Caki2 (cell line): ENCODE results near the gene AP1S1. TPM values are rescaled to one million over a fixed set of nuclear protein-coding genes. Genes with fewer than 3 reads are reported as not detected.

Source experiments
- DNase-seq: peaks from one replicate; pipeline ENCODE4 v3.0.0-alpha.2; 2015; ENCODE audit warnings: low read depth
- in situ Hi-C: cut with HindIII; loops from 2 replicates; pipeline ENCODE4 v1.10.0; 2016; ENCODE audit warnings: low sequenced_read_pairs, low pct_unique_long_range_greater_than_20kb, mixed read lengths
- total RNA-seq: library from RNA; depleted of rRNA; stranded (reverse); fragments of >200 nt; shearing (Covaris generic); gene quantifications from 2 replicates; pipeline ENCODE4 v1.2.3, GENCODE V29; 2014; ENCODE audit warnings: low replicate concordance

AP1S1 gene
- total RNA-seq, 1 experiment from 2014 or later: 312 TPM

DNA sequence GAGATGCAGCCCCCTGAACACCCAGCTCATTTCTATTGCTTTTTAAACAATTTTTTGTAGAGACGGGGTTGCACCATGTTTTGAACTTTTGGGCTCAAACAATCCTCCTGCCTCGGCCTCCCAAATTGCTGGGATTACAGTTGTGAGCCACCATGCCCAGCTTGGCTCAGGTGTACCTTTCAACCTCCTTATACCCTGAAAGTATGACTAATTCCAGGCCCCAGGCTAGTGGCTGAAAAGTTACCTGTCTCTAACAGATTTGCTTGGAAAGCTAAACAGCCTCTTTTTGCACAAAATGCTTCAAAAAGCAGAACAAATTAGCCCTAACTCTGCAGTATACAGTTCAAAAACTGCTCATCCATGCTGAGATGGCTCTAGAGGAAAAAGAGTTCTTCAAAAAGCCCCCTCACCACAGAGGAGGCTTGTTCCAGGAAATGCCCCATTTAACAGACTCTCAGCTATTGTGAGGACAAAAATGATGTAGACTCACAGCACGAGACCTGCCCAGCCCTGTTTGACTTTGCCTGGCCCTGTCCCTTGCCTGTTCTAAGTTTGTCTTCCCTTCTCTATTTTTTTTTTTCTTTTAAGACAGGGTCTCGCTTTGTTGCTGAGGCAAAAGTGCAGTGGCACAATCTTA is 13.4 kb upstream of the AP1S1 start:
- in situ Hi-C loops: no loop called here
- no peak for DNase-seq

GRCh38 chr7:101151908-101152651 is 2.2 kb upstream of the AP1S1 start:
- in situ Hi-C loops: no loop called here
- DNase-seq: no peak

GRCh38 chr7:101154693-101155102 is 422 bp downstream of the AP1S1 start:
- in situ Hi-C loops: no loop called here
- DNase-seq: no peak

DNA sequence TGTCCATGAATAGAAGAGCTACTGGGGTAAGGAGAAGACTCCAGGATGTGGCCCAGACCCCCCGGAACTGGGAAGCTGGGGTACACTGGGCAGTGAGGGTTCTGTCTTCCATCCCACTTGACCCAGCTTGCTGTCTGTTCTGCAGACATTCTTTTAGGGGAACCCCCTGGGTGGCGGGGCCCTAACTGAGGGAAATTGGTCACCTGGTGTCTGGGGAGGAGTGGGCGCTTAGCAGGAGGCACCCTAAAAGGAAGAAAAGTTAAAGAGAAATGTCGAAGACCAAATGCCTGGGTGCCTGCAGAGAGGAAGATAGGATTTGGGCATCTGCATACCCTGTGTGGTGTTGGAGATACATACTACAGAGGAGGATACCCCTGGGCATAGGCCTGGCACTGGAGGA is 1.0 kb downstream of the AP1S1 start:
- DNase-seq: no peak
- in situ Hi-C loops: no loop called here

DNA sequence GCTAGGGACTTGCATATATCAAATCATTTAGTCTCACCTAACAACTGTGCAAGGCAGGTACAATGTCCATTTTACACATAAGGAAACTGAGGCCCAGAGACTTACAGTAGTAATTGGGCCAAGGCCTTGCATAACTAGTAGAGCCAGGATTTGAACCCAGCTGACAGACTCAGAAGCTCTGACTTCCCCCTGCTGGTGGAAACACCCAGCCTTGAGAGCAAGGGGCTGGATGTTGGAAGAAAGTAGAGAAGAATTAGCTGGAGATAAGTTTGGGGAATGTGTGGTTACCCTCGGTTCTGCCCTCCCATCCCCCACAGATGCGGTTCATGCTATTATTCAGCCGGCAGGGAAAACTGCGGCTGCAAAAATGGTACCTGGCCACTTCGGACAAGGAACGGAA is 2.0 kb downstream of the AP1S1 start:
- in situ Hi-C loops: no loop called here
- no peak for DNase-seq

DNA sequence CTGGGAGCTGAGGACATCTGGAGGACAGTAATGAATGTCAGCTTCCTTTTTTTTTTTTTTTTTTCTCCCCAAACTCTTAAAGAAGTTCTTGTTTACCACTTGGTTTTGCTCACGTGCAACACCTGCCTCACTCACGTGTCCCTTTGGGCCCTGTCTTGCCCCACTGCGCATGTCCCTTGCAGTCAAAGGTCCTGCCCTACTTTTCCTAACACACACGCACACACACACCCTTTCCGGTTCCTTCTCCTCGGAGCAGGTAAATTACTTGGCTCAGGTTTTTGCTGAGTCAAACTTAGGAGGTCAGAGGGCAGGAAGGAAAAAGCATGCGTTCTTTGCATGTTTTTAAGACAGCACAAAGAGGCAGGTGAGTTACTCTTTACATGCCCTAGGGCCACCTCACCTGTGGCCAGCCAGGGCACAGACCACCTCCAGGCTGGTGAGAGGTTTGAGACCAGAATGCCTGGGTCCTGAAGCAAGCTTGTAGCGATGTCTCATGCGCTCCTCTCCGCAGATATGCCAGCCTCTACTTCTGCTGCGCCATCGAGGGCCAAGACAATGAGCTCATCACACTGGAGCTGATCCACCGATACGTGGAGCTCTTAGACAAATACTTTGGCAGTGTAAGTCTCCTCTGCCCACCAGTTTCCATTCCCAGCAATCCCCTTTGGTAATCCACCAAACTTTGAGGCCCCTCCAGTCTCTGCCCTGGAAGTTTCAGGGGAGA is 2.8 kb downstream of the AP1S1 start:
- in situ Hi-C loops: no loop called here
- DNase-seq: no peak

DNA sequence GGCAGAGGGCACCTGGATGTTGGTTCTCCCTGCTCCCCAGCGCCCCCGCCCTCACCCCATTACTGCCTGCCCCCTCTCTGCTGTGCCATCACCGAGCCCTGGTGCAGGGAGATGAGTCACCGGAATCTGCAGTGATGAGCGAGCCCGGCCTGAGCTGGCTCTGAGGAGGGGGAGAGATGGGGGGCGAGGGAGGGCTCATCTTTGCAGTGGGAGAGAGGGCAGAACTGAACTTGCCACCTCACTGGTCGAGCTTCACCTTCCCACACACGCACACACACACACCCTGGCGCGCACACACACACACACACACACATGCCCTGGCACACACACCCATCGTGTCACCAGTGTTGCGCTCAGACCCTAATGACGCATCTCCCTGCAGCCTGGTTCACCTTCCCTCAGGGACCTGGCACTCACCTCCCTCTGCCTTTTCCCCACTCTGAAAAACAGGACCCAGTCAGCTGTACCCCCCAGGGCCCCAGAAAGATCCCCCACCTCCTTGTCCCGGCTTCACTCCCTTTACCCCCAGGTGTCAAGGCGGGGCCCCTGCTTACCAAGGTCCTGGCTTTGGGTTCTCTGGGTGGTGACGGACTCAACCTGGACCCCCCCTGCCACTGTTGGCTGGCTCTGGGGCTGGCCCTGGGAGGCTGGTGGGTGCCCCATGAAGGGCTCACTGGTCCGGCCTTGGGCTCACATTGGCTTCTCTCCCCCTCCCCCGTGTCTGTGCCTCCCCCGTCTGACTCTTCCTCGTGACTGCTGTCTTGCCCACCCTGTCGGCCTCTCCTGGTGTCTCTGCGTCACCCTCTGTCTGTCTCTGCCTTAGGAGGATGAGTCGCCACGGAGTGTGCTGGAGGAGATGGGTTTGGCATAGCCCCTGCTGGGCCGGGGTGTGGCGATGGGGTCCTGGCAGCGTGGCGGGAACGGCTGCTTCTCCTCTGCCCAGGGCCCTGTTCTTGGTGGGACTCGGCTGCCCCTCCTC is 5.7 kb downstream of the AP1S1 start:
- peak; percentile 79 for DNase-seq

GRCh38 chr7:101160910-101161309 is 6.6 kb downstream of the AP1S1 start:
- in situ Hi-C loops: no loop called here

More for the DNA sequence above, 5.7 kb downstream of the AP1S1 start:
- in situ Hi-C loops: no loop called here

DNA sequence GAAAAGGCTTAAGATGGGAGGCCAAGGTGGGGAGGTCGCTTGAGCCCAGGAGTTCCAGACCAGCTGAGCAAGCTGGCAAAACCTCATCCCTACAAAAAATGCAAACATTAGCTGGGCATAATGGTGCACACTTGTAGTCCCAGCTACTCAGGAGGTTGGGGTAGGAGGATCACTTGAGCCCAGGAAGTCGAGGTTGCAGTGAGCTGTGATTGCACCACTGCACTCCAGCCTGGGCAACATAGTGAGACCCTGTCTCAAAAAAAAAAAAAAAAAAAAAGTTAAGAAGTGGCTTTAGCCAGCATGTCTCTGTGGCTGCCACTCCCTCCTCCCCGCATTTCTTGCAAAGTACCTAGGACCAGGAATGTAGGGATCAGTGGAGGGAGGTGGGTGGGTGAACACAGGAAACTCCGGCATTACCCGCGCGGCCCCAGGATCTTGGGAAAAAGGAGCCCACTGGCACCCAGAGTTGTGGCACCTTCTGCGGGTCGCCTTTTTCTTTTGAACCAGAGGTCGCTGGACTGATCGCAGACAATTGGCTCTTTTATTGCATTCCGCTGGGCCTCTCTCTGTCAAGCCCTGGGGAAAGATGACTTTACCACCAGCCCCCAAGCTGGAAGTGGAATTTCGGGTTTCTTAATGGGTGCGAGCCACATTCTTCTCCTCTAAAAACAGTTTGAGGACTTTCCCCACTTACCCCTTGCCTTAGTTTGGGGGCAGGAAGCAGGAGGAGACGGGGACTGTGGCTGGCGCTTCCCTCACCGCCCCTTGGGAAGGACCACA is 7.6 kb downstream of the AP1S1 start:
- DNase-seq: no peak
- in situ Hi-C loops: no loop called here

More at GRCh38 chr7:101160910-101161309, 6.6 kb downstream of the AP1S1 start:
- no peak for DNase-seq

GRCh38 chr7:101162551-101163278 is 8.4 kb downstream of the AP1S1 start:
- in situ Hi-C loops: no loop called here
- peak; percentile 72 for DNase-seq

DNA sequence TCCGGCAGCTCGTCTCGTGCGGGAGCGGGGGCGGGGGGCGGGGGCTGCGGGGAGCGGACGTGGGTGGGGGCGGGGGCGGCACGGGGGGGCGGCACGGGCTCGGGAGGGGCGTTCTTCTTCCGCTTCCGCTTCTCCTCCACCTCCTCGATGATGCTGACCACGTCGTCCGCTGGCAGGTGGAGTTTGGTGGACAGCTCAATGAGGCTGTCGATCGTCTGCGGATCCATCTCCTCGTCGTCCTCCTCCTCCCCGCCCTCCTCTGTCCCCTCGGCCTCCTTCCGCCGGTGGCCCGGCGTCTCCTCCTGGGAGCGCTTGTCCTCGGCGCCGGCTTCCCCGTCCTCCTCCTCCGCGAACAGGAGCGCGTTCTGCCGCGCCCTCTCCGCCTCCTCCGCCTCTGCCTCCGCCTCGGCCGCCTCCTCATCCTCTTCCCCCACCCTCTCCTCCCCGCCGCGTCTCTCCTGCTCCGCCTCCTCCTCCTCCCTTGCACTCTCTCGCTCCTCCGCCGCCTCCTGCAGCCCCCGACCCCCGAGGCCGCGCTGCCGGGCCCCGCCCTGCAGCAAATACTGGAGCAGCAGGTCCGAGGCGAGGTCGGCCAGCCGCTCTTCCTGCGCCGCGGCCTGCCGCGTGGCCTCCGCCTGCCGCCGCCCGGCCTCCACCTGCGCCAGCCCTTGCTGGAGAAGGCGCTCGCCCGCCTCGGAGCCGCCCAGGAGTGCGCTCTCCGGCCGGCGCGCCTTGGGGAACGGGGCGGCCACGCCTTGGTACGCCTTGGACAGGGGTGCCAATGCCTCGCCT is 9.2 kb downstream of the AP1S1 start:
- in situ Hi-C loops: no loop called here
- peak; percentile 79 for DNase-seq

DNA sequence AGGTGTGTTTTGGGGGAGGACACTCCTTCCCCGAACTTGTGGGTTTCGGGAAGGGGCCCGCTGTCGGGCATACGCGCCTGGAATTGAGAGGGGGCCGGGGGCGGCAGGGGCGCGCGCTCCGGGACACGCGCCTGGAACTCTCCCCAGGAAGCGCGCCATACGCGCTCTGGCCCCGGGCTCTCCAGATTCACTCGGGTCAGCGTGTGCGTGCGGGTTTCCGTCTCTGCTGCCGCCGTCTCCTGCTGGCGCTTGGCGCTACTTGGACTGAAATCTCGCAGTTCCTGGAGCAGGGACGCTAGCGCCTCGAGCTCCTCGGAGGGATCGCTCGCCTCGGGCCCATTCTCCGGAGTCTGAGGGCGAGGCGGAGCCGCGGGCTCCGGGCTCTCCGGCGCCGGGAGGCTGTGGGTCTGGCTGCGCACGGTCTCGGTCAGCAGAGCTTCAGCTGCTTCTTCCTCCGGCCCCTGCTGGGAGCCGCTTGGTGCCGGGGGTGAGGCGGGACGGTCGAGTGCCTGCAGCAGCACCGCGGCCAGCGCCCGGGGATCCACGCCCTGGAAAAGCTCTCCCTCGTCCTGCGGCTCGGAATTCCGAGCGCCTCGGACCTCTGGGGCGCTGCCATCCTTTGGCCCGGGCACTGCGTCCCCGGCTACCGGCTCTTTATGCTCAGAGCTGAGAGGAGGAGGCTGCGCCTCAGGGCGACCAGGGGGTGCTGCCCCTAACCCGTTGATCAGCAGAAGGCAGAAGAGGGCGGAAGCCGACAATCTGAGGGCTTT is 10.0 kb downstream of the AP1S1 start:
- in situ Hi-C loops: no loop called here
- DNase-seq: peak; percentile 69

GRCh38 chr7:101165075-101165957 is 11.0 kb downstream of the AP1S1 start, which contains the start of gene VGF:
TSS of gene VGF (minus strand) at chr7:101165569. CDS start at chr7:101164843, 726 bp downstream.
- DNase-seq: peak; percentile 97
- in situ Hi-C loops: no loop called here

DNA sequence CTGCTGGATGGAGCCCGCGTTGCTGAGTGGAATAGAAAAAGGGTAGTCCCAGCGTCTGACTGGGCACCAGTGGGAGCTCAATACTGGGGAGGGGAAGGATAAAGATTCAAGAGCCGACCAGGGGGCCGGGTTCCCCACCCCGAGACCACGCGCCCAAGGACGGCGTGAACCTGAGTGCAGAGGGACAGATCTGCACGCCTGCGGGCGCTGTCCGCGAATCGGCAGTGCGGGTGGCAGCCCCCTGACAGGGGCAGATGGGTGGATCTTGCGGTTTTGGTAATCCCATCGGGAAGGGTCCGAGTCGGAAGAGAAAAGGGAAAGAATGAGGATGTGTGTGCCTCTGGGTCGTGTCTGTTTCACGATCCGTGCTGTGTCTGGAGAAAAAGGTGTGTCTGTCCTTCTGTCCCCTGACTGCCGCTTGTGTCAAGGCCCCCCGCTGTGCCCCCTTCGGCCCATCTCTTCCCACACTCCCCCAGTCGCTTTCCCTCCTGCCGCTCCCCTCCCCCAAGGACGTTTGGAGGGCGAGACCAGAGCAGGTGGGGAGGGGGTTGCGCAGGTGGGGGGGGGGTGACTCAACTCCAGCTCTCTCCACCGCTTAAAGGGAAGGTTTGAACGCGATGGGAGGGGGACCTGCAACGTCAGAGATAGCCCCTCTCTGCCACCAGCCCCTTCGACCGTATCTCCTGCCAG is 11.8 kb downstream of the AP1S1 start:
- in situ Hi-C loops: no loop called here
- DNase-seq: no peak
